GM23248 (cell line): ENCODE data around the gene RGS9.

ENCODE experiments used
- EZH2 ChIP-seq: fragments of 200-600 bp; sonication (generic); IDR thresholded peaks from 2 replicates; pipeline ENCODE4 v1.6.1; 2018; ENCODE audit warnings: antibody characterized with exemption, mild to moderate bottlenecking; ENCODE audit not compliant: insufficient read depth, poor library complexity, severe bottlenecking
- EZH2phosphoT487 ChIP-seq: fragments of 200-600 bp; sonication (generic); IDR thresholded peaks from 2 replicates; pipeline ENCODE4 v1.6.1; 2018; ENCODE audit warnings: antibody characterized with exemption, moderate library complexity, mild to moderate bottlenecking, low read depth; ENCODE audit not compliant: insufficient read depth

DNA sequence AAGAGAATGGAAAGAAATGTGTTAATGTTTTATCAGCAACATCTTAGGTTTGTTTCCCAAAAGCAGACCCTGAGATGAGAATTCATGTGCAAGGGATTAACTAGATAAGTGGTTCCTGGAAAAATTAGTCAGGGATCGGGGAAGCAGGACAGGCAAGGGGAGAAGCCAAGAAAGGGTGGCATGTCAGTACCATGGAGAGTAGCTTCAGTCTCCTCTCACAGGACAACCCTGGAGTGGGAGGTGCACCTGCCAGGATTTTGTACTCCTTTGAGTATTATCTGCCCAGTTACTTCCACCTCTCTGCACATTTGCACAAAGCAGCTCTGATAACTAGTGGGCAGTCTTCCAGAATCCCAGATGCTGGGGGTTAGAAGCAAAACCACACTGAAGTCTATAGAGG, 117.0 kb downstream of the RGS9 start:
- TF ChIP-seq EZH2, result no peak
- no peak for TF ChIP-seq EZH2phosphoT487
